NOMO-1 treated with dmso at 0.1 percent for 144 hours (cell line): ENCODE results near the gene ALK.

Experiments used
- DNase-seq: peaks from one replicate; lab custom pipeline; 2025; ENCODE audit not compliant: unreplicated experiment; lab: John Stamatoyannopoulos, UW

ALK gene

DNA sequence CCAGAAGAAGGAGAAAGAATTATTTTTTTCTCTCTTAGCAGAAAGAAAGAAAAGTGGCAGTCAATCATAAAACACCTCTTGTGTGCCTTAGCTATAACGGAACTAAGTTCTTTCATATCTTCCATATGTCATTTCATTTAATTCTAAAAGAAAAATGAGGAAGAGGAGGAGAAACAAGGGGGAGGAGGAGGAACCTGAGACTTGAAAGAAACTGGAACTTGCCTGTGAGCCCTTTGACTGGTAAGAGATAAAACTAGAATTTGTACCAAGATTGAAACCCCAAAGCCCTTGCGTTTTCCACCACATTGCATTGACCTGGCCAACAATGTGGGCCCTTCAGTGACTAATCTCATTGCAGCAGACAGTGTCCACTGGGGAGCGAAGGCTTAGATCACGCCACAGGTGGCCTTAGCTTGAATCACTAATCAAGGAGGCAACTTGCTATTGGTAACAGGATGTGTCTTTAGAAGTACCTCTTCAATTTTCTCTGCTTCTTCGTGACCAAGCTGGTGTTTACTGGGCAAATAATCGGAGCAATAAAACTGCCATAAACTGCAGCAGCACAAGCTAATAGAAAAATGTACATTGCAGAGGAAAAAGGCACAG lies 498.2 kb downstream of the ALK start:
- DNase-seq = peak; percentile 23

DNA sequence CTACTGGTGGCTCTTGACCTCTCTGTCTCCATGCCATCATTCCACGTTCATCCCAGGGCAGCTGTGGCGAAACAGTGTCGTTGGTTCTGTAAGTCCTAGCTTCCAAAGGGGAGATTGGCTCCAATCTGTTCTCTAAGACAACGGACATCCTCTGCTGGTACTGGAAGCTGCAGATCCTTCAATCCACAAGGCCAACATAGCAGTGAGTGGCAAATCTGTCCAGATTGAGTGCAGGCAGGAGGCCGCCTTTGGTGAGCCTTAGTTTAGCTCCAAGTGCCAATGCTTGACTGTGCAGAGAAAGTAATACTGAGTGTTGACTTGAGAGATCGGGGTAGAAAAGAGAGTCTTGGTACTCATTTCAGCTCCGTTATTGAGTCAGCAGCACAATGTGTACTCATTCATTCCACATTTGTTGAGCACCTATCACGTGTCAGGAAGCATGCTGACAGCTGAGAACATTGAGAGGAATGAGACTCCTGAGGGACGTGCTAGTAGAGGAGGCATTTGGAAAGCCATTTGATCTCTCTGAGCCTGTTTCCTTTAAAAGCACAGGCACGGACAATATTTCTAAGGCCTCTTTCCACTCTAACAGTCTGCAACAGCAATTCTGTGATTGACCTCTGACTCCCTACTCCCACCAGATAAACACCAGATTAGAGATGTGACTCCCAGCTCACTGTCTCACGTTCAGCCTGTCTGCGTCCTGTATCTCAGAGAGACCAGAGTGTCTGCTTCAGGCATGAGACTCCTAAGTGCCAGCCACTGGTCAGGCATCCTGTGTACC lies 500.2 kb downstream of the ALK start:
- DNase-seq = no peak

DNA sequence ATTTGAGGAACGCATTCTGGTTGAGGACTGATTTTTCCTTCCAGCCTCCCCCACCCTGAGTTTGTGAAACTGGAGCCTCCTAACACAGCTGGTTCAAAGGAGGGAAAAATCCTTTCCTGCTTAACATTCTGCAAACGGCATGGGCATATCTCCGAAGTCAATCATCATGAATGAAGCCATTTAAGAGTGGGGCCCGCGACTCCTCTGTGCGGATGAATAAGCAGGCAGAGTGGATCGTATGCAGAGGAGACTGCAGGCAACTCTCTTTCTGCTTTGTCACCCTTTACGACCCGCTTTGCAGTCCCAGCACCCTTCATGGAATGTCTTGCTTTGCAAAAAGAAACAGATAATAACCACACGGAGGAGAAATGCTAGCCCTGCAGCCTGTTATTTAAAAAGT lies 500.9 kb downstream of the ALK start:
- DNase-seq = no peak

DNA sequence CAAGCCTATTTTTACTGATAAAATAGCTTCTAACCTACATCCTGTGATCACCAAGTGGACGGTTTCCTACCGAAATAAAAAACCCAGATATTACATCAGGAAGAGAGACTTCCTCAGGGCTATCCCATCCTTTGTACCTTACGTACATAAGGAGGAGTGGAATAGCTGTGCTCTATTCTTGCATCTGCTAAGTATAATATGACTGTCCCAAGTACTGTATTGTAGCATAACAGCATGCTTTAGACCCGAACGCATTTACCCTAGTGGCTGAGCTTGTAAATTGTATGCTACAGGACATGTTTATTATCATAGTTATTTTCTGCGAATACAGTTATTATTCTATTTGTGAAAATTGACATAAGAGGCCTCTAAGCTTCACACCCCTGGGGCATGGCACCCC lies 503.8 kb downstream of the ALK start:
- DNase-seq = no peak

DNA sequence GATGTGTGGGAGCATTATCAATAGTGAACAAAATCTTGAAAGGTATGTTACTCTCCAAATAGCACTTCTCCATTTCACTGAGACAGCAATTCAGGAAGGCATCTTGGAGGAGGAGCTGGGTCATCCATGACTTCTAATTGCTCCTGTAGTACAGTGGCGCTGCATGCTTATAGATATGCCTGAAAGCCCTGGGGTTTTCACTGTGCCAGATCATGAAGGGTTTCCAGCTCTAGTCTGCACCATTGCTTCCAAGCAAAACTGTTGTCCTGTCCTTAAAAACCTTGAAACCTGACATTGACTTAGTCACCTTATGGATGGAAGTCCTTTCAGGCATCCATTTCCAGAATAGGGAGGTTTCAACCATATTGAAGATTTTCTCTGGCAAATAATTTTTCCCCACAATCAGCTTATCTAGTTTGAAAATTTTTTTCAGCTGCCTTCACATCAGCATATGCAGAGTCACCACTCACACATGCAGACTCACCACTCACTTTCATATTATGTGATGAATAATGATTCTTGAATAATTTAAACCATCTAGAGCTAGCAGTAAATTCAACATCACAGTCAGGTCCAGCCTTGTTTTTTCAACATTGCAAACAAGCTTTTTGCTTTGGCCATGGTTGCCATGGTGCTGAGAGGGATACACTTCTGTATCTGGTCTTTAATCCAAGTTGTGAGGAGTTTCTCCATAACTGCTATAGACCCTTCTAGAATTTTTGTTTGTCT lies 509.0 kb downstream of the ALK start:
- DNase-seq = no peak

DNA sequence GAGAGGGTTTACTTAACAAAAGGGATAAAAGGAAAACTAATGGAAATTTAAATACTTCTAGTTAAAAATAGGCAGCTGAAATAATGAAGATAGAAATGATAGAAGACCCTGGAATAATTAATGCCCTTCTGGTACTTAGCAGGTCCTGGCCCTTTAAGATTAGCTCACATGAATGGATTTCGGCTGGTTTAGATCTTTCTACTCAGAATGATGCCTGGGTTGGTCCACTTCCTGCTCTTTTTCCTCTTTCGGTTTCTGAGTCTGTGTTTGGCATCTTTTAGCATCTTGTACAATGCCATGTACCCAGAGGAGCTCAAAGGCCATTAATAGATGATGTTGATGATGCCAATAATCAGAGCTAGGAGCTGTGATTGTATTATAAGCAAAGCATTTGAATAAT lies 515.7 kb downstream of the ALK start:
- no peak for DNase-seq

DNA sequence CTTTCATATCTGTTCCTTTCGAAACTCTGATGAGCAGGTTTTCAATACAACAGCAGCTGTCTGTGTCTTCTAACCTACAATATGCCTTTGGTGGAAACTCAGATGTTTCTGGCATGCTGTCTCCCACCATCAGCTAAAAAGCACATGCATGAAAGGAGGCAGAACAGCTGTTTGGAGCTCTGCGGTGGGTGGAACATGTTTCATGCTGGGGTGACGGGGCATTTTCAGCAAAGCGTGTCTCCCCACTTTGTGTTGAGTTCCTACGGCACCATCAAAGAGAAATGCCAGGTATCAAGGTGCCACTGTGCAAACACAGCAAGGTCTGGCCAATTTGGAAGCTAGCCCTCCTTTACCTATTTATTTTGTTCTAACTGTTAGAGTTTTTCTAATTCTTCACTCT lies 516.1 kb downstream of the ALK start:
- no peak for DNase-seq

DNA sequence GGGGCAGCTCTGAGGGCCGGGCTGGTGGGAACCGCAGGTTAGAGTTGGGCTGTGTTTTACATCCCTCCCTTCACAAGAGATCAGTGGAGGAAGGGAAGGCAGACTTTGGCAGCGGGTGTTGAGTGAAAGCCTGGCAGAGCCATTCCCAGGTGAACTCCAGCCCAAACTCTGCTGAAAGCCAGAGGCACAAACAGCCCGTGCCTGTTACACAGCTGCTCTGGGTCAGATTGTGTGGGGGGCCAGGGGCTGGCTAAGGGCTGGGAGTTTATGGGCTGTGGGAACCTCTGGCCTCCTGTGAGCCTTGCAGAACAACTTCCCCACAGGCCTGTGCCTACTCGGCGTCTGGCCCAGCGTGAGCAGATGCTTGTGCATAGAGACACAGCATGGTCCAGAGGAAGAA lies 519.4 kb downstream of the ALK start:
- no peak for DNase-seq

DNA sequence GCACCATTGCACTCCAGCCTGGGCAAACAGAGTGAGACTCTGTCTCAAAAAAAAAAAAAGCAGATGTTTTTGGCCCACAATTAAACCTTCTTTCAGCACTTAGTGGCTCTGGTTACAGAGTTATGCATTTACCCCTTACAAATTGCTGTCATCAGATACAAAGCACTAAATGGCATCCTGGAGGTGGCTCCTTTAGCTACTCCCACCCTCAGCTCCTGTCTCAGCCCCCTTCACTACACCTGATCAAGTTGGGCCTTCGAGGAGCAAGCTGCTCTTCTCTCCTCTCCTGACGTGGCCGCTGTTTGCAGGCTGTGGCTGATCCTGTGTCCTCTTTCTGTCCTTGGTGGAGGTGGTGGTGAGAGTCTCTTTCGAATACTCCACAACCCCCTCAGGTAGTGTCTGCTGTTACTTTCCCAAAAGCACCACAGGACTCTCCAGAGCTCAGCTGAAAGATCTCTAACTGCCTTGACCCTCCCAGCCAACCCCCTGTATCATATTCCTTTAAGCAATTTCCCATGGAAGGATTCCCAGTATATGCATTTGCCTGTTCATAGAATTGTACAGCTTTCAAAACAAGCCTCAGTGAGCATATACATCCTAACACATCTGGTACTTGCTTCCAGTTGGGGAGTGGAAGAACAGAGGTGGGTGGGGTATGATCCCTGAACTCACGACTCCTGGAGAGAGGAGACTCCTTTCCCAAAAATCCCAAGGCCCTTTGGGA lies 520.3 kb downstream of the ALK start:
- no peak for DNase-seq

DNA sequence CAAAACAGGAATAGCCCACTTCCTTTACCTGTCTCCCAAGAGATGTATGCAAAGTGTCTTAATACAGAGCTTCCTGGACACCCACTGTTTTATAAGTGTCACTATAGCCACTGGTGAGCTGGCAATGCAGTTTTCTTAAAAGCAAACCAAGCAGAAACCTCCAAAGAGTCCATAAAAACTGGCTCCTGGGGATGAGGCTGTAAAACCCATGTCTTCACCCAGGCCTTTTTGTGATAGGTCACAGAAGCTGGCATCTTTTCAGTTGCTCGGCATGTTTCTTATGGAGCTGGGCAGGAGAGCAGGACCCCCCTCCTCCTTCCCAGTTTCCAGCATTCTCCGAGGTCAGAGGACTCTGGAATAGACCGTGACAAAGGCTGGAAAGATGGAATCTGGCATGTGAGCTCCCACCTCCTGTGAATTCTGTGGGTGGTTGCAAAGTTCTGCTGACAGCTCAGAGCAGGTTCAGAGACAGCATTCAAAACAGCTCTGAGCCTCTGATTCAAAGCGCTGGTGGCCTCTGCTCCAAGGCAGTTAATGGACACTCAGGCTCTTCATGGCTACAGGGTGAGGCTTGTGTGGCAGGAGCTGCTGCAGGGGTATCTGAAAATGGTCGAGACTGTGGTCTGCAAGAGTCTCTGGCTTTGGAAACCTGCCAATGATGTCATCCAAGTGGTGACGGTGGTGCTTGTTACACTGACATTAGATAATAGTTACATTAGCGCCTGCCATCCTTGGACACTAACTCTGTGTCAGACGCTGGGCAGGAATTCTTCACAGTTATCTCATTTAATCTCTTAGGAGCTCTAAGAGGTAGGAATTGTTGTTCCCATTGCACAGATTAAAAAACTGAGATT lies 522.8 kb downstream of the ALK start:
- no peak for DNase-seq

DNA sequence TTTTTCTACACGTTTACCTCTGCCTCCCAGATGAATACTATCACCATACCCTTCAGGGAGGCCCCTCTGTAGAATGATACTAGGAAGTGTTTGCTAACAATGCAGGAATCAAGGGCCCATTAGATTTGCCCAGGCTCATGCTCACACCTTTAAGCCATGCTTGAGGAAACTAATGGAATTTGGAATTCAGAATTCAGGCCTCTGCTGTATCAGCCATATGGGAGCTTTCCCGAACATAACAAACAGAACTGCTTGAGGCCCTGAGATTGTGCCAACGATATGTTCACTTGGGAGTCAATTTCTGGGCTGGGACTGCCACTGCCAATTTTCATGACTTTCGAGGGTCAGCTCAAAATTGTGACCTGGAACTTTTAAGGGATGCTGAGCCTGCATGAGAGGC lies 523.7 kb downstream of the ALK start:
- DNase-seq = no peak

DNA sequence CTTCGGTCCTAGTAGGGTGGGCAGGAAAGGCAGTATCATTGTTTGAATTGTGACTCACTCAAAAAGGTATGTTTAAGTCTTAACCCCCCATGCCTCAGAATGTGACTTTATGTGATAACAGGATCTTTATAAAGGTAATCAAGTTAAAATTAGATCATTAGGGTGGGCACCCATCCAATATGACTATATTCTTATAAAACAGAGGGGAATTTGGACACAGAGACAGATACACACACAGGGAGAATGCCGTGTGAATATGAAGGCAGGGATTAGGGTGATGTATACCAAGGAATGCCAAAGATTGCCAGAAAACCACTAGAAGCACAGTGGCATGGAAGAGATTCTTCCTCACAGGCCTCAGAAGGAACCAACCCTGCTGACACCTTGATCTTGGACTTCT lies 524.3 kb downstream of the ALK start:
- DNase-seq = no peak

DNA sequence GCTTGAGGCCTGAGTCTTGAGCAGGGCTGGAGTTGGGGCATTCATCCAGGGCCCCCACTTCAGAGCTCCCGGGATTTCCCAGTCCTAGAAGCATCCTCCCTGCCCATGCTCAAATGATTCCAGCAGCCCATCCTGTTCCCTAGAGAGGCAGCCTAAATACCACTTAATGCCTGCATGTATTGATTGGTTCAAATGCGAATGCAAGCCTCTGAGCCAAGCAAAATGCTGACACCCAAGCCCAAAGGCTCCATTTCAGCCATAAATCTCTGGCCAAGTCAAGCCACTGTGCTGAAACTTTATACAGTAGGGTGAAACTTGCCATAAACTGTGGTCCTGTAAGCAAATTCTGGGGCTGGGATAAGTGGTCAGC lies 526.4 kb downstream of the ALK start:
- no peak for DNase-seq

DNA sequence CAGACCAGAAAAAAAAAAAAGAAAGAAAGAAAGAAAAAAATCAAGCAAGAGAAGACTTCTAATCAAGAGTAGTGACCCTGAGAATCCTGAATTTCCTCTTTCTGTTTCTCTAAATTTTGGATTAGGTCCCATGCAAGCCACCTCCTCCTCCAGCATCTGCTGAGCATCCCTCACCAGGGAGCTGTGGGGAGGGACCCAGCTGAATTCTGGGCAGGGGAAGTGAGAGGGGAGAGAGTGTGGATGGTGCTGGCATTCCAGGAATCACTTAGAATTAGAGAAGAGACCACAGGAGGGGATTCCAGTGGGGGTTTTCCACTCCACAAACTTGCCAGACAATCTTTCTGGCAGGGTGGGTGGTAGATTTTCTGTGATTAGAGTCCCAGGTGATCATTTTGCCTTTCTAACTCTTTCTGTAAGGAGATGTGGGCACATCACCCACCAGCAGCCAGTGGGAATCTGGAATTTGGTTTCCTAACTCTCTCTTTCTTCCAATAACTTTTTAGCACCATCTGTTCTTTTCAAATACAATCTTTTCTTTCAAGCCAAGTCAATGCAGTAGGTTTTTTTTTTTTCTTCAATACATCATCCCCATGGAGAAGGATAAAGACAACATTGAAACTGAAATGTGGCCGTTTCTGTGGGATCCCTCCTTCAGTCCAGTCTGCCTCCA lies 526.9 kb downstream of the ALK start:
- DNase-seq = no peak

DNA sequence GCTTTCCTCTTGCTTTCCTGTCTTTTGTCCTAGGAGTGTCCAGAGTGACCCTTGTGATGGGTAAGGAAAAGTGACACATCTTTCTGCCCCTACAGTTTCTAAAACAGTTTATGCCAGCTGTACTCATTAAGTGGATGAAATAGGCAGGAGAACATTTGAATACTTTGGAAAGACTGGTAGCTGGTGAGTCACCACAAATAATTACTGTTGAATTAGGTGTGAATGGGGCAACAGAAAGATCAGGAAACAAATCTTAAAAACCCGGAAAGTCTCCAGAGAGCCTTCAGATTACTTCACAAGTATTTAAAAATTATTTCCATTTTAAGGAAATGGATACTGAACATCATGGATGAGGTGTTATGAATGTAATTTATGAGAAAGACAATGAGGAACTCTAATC lies 527.7 kb downstream of the ALK start:
- DNase-seq = no peak

DNA sequence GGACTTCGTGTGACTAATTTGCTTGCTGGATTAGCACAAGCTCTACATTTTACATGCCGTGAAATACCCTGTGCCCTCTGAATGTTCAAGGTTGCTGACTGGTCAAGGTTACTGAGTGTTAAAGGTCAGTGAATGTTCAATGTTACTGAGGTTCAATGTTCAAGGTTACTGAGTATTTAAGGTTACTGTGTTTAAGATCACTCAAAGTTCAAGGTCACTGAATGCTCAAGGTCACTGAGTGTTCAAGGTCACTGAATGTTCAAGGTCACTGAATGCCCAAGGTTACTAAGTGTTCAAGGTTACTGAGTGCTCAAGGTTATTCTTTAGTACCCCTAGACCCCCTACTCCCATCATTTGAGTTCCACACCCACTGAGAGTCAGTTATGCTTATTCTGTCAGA lies 528.6 kb downstream of the ALK start:
- DNase-seq = no peak

DNA sequence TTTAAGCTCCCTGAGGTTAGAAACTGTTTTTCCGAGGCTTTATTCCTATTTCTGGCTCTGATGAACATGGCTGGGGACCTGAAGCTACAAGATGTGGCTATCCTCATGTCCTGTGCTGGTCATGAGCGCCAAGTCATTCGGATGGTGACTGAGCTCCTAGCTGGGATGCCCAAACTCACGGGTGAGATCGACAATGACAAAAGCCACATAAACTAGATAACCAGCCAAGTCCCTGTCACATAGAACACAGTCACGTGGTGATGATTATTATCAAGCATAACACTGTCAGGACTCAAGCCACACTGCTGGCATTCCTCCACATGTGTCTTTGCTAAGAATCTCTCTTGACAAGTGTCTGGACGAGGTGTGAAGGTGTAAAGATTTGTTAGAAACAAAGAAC lies 531.2 kb downstream of the ALK start:
- no peak for DNase-seq

DNA sequence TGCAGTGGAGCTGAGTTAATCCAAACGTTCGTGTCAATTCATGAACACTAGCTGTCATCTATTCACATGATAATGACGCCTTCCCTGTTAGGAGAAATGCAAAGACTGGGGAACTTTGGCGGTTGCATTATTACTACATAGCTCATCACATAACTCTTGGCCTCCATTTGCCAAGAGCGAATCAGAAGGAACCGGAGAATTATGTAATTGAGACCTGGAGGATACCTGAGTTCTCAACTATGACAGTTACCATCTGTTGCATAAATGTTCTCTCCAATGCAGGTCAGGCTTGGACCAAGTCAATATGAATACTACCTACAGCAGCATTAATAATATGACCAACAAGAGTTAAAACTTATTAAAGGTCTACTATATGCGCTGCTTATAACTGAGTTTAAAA lies 531.7 kb downstream of the ALK start:
- DNase-seq = no peak

DNA sequence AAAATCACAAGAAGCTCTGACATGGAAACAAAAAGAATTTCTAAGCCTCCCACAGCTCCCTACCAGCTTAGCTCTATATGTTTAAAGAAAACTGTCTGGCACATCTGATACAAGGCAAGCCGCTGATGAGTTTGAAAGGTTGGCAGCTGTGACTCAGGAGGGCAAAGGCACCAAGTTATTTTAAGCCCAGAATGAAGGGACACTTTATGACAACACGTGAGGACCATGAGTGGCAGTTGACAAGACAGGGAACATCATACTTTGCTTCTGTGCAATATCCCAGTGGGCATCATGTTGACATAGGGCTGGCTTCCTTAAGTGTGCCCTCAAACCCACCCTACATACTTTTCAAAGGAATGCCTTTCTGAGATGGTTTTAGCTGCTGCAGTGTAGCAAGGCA lies 533.3 kb downstream of the ALK start:
- DNase-seq = no peak

DNA sequence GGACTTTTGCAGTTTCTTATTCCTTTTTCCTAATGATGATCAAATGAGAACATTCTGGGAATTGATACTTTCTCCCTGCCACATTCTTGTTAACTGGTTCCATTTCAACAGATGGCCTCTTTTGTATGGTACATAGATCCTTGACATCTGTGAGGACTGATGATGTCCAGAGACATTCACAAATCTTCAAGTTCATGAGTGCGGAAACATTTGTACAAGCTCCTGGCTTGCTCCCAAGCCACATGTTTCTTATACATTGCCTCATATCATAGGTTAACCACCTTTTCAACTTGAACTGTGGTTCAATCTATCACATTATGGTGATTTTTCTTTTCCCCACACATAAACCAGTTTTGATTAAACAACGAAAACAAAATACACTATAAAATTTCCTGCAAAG lies 538.9 kb downstream of the ALK start:
- DNase-seq = no peak
